ENCODE measurements around the gene PSENEN. TPM values are rescaled to one million over a fixed set of nuclear protein-coding genes. Genes with fewer than 3 reads are reported as not detected.

PSENEN gene
- total and polyA plus RNA-seq, 9 of the 15 experiments (the other 6 are each of a cell fraction or from before 2014, with no cell fraction given): 34.5 to 299 (median 61.1) TPM

- CTCF ChIA-PET (ENCODE audit: low intra/inter-chr PET ratio): no interaction called here
- Histone ChIP-seq H3K9ac (ENCODE audit: insufficient read depth in 1 of 2, low read depth in 2 of 2, low read length in 2 of 2) (no peak overlapping the region), H3K27me3 (ENCODE audit: control insufficient read depth in 2 of 2, insufficient read depth in 2 of 2, low read length in 2 of 2) (no peaks in the 10 kb centered on the region), H3K79me2 (ENCODE audit: control insufficient read depth, insufficient read depth, low read length) (no peaks in the 10 kb centered on the region), H3K27ac (ENCODE audit: extremely low read depth, low read depth, low read length) (no peak overlapping the region), H3K4me1 (replicated peaks in 1 of 2; ENCODE audit: control insufficient read depth in 2 of 2, insufficient read depth in 2 of 2, low read length in 2 of 2) (no peaks in the 10 kb centered on the region), H4K20me1 (replicated peaks; ENCODE audit: control insufficient read depth, insufficient read depth, low read length) (no peaks in the 10 kb centered on the region), H3K4me2 (ENCODE audit: insufficient read depth, low read length) (no peak overlapping the region), H3K4me3 (no peak overlapping the region), H2AFZ (ENCODE audit: low read depth, low read length) (no peak overlapping the region), H3K36me3 (ENCODE audit: control insufficient read depth, insufficient read depth, low read length) (no peaks in the 10 kb centered on the region), H3K9me1 (ENCODE audit: control insufficient read depth, insufficient read depth, low read length) (no peaks in the 10 kb centered on the region), H3K9me3 (replicated peaks; ENCODE audit: control insufficient read depth, insufficient read depth, low read depth, low read length) (peaks cover 5% of the 10 kb centered on the region; the same call in 1 of the 2 replicates)
- POLR2A ChIA-PET: interaction anchor here (1.2 kb wide), 1 partner anchor 83 kb away, joined by 4 read pairs; the partner anchor contains the start of gene HAUS5
- intact Hi-C loops (cut with micrococcal nuclease) (no loop called here), in situ Hi-C loops (cut with MboI) (no loop called here)
- TF ChIP-seq BCOR (IDR thresholded peaks at IDR 0.05): peak; percentile 29; the same call in 1 of the 2 replicates
- peak; percentile 4 for TF ChIP-seq RBM25 (IDR thresholded peaks at IDR 0.05; ENCODE audit: low read depth, low read length, severe bottlenecking)
- TF ChIP-seq ZNF780A (CRISPR knock-in tag; IDR thresholded peaks at IDR 0.05): no peak
- no peak for DNase-seq (ENCODE audit: extremely low read depth in 1 of 4, low spot score in 3 of 4)
- no peak for FAIRE-seq
- BruUV-seq (replicated peaks): no TSS peak
- no peak for ATAC-seq
- WGBS (ENCODE audit: insufficient coverage, low coverage, missing lambda C conversion rate): 5% methylated on average over 2 of the region's 2 CpGs
Measured at GRCh38 chr19:35695895-35696422, 49.5 kb upstream of the PSENEN start.

GRCh38 chr19:35696835-35697234 lies 48.6 kb upstream of the PSENEN start:
- Histone ChIP-seq H3K79me2 (ENCODE audit: control insufficient read depth, insufficient read depth, low read length) (no peaks in the 10 kb centered on the region), H3K27ac (ENCODE audit: extremely low read depth, low read depth, low read length) (no peak overlapping the region), H4K20me1 (replicated peaks; ENCODE audit: control insufficient read depth, insufficient read depth, low read length) (no peaks in the 10 kb centered on the region), H3K9me3 (replicated peaks; ENCODE audit: control insufficient read depth, insufficient read depth, low read depth, low read length) (peaks cover 5% of the 10 kb centered on the region; the same call in 1 of the 2 replicates), H3K36me3 (ENCODE audit: control insufficient read depth, insufficient read depth, low read length) (no peaks in the 10 kb centered on the region), H3K4me2 (ENCODE audit: insufficient read depth, low read length) (no peak overlapping the region), H3K27me3 (ENCODE audit: control insufficient read depth in 2 of 2, insufficient read depth in 2 of 2, low read length in 2 of 2) (no peaks in the 10 kb centered on the region), H3K4me3 (no peak overlapping the region), H3K9ac (ENCODE audit: insufficient read depth in 1 of 2, low read depth in 2 of 2, low read length in 2 of 2) (no peak overlapping the region), H3K9me1 (ENCODE audit: control insufficient read depth, insufficient read depth, low read length) (no peaks in the 10 kb centered on the region), H3K4me1 (replicated peaks in 1 of 2; ENCODE audit: control insufficient read depth in 2 of 2, insufficient read depth in 2 of 2, low read length in 2 of 2) (peaks cover 0 to under 1% of the 10 kb centered on the region in 2 experiments; a peak in 1 of 5 replicates), H2AFZ (ENCODE audit: low read depth, low read length) (no peak overlapping the region)
- ChIA-PET CTCF (ENCODE audit: low intra/inter-chr PET ratio) (interaction anchor here (0.5 to 1.3 kb wide), 2 partner anchors 123 to 140 kb away, joined by 3 to 5 read pairs; no protein-coding TSS in a partner anchor), POLR2A (interaction anchor here (1.2 kb wide), 1 partner anchor 84 kb away, joined by 4 read pairs; the partner anchor contains the start of gene HAUS5)
- in situ Hi-C loops (cut with MboI): no loop called here
- DNase-seq (ENCODE audit: extremely low read depth in 1 of 4, low spot score in 3 of 4) (no peak), FAIRE-seq (no peak), ATAC-seq (no peak)
- intact Hi-C loops (cut with micrococcal nuclease): no loop called here
- WGBS (ENCODE audit: insufficient coverage, low coverage, missing lambda C conversion rate): 20% methylated on average over 4 of the region's 4 CpGs
- no TSS peak for BruUV-seq (replicated peaks)
- TF ChIP-seq GABPA (tag; conservative IDR thresholded peaks at IDR 0.05; ENCODE audit: low read depth): no peak
- no peak for TF ChIP-seq TAL1 (IDR thresholded peaks at IDR 0.05)
- no peak for TF ChIP-seq MTA3 (IDR thresholded peaks at IDR 0.05; ENCODE audit: borderline replicate concordance)
- TF ChIP-seq ZNF431 (CRISPR knock-in tag; IDR thresholded peaks at IDR 0.05): no peak
- TF ChIP-seq ZNF785 (CRISPR knock-in tag; IDR thresholded peaks at IDR 0.05): no peak
